HEK293T (cell line): ENCODE data around the gene CREB3.

Source experiments
- CTCF ChIA-PET: fragments of 350-600 bp; formaldehyde crosslinking; extraction: SDS; loops from one replicate; lab custom pipeline; 2021; ENCODE audit warnings: antibody characterized with exemption, inconsistent platforms; lab: Yijun Ruan, JAX
- POLR2A ChIA-PET: fragments of 350-600 bp; formaldehyde crosslinking; extraction: SDS; loops from one replicate; lab custom pipeline; 2020; ENCODE audit warnings: antibody characterized with exemption, inconsistent platforms; lab: Yijun Ruan, JAX
- DNase-seq: peaks from one replicate; pipeline ENCODE4 v3.0.0; 2012; ENCODE audit warnings: mixed read lengths; ENCODE audit errors: extremely low spot score
- ARNT ChIP-seq: fragments of 450-650 bp; IDR thresholded peaks from 2 replicates; pipeline ENCODE4 v1.6.1; 2017; ENCODE audit warnings: mild to moderate bottlenecking
- BHLHE40 ChIP-seq: fragments of 450-650 bp; IDR thresholded peaks from 2 replicates; pipeline ENCODE4 v1.6.1; 2016; ENCODE audit warnings: mild to moderate bottlenecking, moderate library complexity, borderline replicate concordance
- CTBP1 ChIP-seq: fragments of 450-650 bp; IDR thresholded peaks from 2 replicates; pipeline ENCODE4 v1.6.1; 2016; ENCODE audit warnings: borderline replicate concordance
- ELF4 ChIP-seq: fragments of 450-650 bp; IDR thresholded peaks from 2 replicates; pipeline ENCODE4 v1.6.1; 2017; ENCODE audit warnings: antibody characterized with exemption
- FOXA1 ChIP-seq: fragments of 450-650 bp; IDR thresholded peaks from 2 replicates; pipeline ENCODE4 v1.6.1; 2016; ENCODE audit warnings: mild to moderate bottlenecking
- FOXK2 ChIP-seq: fragments of 450-650 bp; IDR thresholded peaks from 2 replicates; pipeline ENCODE4 v1.6.1; 2016; ENCODE audit warnings: mild to moderate bottlenecking
- FOXM1 ChIP-seq: fragments of 450-650 bp; IDR thresholded peaks from 2 replicates; pipeline ENCODE4 v1.6.1; 2017; ENCODE audit warnings: mild to moderate bottlenecking, borderline replicate concordance
- HDGF ChIP-seq: fragments of 450-650 bp; IDR thresholded peaks from 2 replicates; pipeline ENCODE4 v1.6.1; 2017; ENCODE audit warnings: antibody characterized with exemption, borderline replicate concordance
- L3MBTL2 ChIP-seq: fragments of 450-650 bp; conservative IDR thresholded peaks from 2 replicates; pipeline ENCODE4 v1.6.1; 2016; ENCODE audit warnings: mild to moderate bottlenecking
- LEF1 ChIP-seq: fragments of 450-650 bp; IDR thresholded peaks from 2 replicates; pipeline ENCODE4 v1.6.1; 2017; ENCODE audit warnings: mild to moderate bottlenecking, borderline replicate concordance
- NFRKB ChIP-seq: fragments of 450-650 bp; IDR thresholded peaks from 2 replicates; pipeline ENCODE4 v1.6.1; 2016; ENCODE audit warnings: mild to moderate bottlenecking, moderate library complexity
- SP1 ChIP-seq: fragments of 450-650 bp; IDR thresholded peaks from 2 replicates; pipeline ENCODE4 v1.6.1; 2017
- SUZ12 ChIP-seq: fragments of 450-650 bp; IDR thresholded peaks from 2 replicates; pipeline ENCODE4 v1.6.1; 2016; ENCODE audit warnings: mild to moderate bottlenecking
- TARDBP ChIP-seq: fragments of 450-650 bp; IDR thresholded peaks from 2 replicates; pipeline ENCODE4 v1.6.1; 2016
- ZNF384 ChIP-seq: fragments of 450-650 bp; IDR thresholded peaks from 2 replicates; pipeline ENCODE4 v1.6.1; 2016
- TF ChIP-seq, protein P1 (sequence below): fragments of 450-650 bp; IDR thresholded peaks from 2 replicates; pipeline ENCODE4 v1.6.1; 2016

Gene CREB3

GRCh38 chr9:35750256-35750531 lies 17.7 kb downstream of the CREB3 start:
- TF ChIP-seq FOXA1 (no peak), CTBP1 (no peak), ELF4 (no peak), NFRKB (no peak), TARDBP (no peak), FOXK2 (no peak), FOXM1 (no peak), ARNT (no peak), HDGF (no peak), SUZ12 (no peak), ZNF384 (no peak), L3MBTL2 (no peak), LEF1 (no peak), BHLHE40 (no peak), SP1 (no peak)
- TF ChIP-seq, protein P1, sequence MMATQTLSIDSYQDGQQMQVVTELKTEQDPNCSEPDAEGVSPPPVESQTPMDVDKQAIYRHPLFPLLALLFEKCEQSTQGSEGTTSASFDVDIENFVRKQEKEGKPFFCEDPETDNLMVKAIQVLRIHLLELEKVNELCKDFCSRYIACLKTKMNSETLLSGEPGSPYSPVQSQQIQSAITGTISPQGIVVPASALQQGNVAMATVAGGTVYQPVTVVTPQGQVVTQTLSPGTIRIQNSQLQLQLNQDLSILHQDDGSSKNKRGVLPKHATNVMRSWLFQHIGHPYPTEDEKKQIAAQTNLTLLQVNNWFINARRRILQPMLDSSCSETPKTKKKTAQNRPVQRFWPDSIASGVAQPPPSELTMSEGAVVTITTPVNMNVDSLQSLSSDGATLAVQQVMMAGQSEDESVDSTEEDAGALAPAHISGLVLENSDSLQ = no peak
- CTCF ChIA-PET = no interaction called here
- POLR2A ChIA-PET = interaction anchor here (1.4 to 3.0 kb wide), 2 partner anchors 13 to 62 kb away, joined by 4 to 15 read pairs; partner anchors contain the start of gene SPAG8
- no peak for DNase-seq

GRCh38 chr9:35753466-35753865 lies 21.0 kb downstream of the CREB3 start:
- DNase-seq = no peak
- ChIA-PET CTCF (no interaction called here), POLR2A (no interaction called here)
- TF ChIP-seq HDGF = no peak
- TF ChIP-seq FOXK2 = no peak
- no peak for TF ChIP-seq L3MBTL2
- TF ChIP-seq ZNF384 = no peak

GRCh38 chr9:35754264-35754663 lies 21.8 kb downstream of the CREB3 start, which contains the start of gene MSMP:
TSS of gene MSMP (minus strand) at chr9:35754276. CDS start at chr9:35754129, 147 bp downstream.
- CTCF ChIA-PET = no interaction called here
- TF ChIP-seq ARNT (no peak), ZNF384 (no peak), NFRKB (no peak), CTBP1 (no peak)
- POLR2A ChIA-PET = no interaction called here
- no peak for DNase-seq

GRCh38 chr9:35755071-35755470 lies 22.6 kb downstream of the CREB3 start:
- ChIA-PET CTCF (no interaction called here), POLR2A (interaction anchor here (1.4 kb wide), 1 partner anchor 94 kb away, joined by 3 read pairs; no protein-coding TSS in a partner anchor)
- TF ChIP-seq NFRKB (no peak), LEF1 (no peak), ZNF384 (no peak), ARNT (no peak), HDGF (no peak), SUZ12 (no peak), CTBP1 (no peak), FOXK2 (no peak), FOXM1 (no peak), BHLHE40 (no peak), FOXA1 (no peak), ELF4 (no peak), TARDBP (no peak), L3MBTL2 (no peak), SP1 (no peak)
- TF ChIP-seq, protein P1 = no peak
- DNase-seq = no peak

DNA sequence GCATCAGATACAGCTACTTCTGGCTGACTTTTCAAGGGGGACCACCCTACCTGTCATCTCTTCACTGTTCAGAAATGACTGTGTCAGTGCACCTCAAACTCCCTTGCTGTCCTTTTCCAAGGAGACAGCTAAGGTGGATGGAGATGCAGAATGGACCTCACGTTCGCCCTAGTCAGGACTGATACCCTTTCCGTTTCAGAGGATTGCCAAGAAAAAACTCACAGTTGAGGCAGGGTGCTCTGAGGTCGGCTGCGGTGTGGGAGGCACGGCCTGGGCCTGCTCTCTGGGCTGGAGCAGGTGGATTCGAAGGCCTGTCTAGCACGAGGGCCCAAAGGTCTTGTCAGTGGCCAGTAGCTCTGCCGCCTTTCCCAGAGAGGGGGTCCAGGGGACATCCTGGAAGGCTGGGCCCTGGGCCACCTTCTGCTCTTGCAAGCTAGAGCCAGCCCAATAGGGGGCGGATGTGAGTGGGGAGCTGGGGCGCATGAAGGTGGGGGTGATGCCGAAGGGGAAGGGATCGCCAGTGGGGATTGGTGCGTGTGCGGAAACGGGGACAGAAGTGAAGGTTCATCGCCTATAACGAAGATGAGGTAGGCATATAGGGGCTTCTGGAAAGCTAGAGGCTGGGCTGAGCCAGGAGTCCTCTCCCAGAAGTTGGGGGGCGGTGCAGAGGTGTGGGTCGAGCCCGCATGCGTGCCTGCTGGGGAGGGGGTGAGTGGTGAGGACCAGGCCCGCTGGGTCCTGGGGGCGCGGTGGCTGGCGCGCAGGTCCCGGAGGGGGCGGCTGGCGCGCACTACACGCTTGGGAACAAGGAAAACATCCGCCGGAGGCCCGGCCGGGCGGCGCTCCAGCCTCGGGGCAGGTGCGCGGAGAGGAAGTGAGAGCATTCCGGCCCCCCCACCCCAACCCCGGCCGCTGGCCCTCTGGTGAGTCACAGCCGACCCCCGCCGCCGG lies 24.1 kb downstream of the CREB3 start:
- DNase-seq = no peak
- CTCF ChIA-PET = interaction anchor here (0.7 to 1.4 kb wide), 3 partner anchors 19 to 60 kb away, joined by 3 to 5 read pairs (median 4); partner anchors contain the start of genes CREB3 and TLN1
- POLR2A ChIA-PET = interaction anchor here (1.0 to 1.4 kb wide), 3 partner anchors 12 to 24 kb away, joined by 3 to 4 read pairs (median 3); partner anchors contain the start of genes CREB3 and TLN1
- no peak for TF ChIP-seq HDGF
- no peak for TF ChIP-seq BHLHE40
- TF ChIP-seq SUZ12 = no peak
- TF ChIP-seq NFRKB = no peak
- TF ChIP-seq FOXK2 = no peak
- TF ChIP-seq FOXA1 = no peak
- no peak for TF ChIP-seq L3MBTL2
- TF ChIP-seq TARDBP = no peak
- TF ChIP-seq ARNT = no peak

- no peak for TF ChIP-seq SUZ12
- no peak for TF ChIP-seq HDGF
- no peak for TF ChIP-seq CTBP1
- TF ChIP-seq ARNT = no peak
- TF ChIP-seq LEF1 = no peak
- no peak for TF ChIP-seq NFRKB
- no peak for TF ChIP-seq TARDBP
- no peak for TF ChIP-seq ELF4
- TF ChIP-seq L3MBTL2 = no peak
- TF ChIP-seq FOXK2 = no peak
- no peak for TF ChIP-seq SP1
- TF ChIP-seq ZNF384 = no peak
- TF ChIP-seq FOXA1 = no peak
- TF ChIP-seq BHLHE40 = no peak
- TF ChIP-seq, protein P1 = no peak
- CTCF ChIA-PET = interaction anchor here (0.7 to 1.4 kb wide), 2 partner anchors 18 to 61 kb away, joined by 3 to 5 read pairs; no protein-coding TSS in a partner anchor
- POLR2A ChIA-PET = interaction anchor here (1.1 to 1.4 kb wide), 2 partner anchors 11 to 15 kb away, joined by 3 read pairs; no protein-coding TSS in a partner anchor
- no peak for DNase-seq
Measured at GRCh38 chr9:35757226-35757891, 24.9 kb downstream of the CREB3 start.
